Transverse colon (tissue), 4 donors: ENCODE results near the gene IL17F. TPM values are rescaled to one million over a fixed set of nuclear protein-coding genes. Genes with fewer than 3 reads are reported as not detected.

Experiments used
- DNase-seq: peaks from one replicate; pipeline ENCODE4 v3.0.0-alpha.2; 2019
- H3K27ac ChIP-seq, 4 donors: fragments of 200-600 bp; sonication (generic); 2 replicates each; pipeline ENCODE4 v1.5.1; 2016 to 2018; ENCODE audit warnings: inconsistent platforms in 4 of 4
- H3K27me3 ChIP-seq: fragments of 200-600 bp; sonication (generic); 2 replicates; pipeline ENCODE4 v1.5.1; 2017; ENCODE audit warnings: inconsistent platforms
- H3K36me3 ChIP-seq, 4 donors: fragments of 200-600 bp; sonication (generic); 2 replicates each; pipeline ENCODE4 v1.5.1; 2017 to 2019; ENCODE audit warnings: inconsistent platforms in 4 of 4
- H3K4me1 ChIP-seq, 4 donors: fragments of 200-600 bp; sonication (generic); 2 replicates each; pipeline ENCODE4 v1.5.1; 2017 to 2020; ENCODE audit warnings: inconsistent platforms in 4 of 4
- H3K4me3 ChIP-seq, 4 donors: fragments of 200-600 bp; sonication (generic); 1 replicate in 1 of 4; 2 replicates in 3 of 4; pipeline versions ENCODE4 v1.5.1 to v1.6.1; 2017 to 2019; ENCODE audit warnings: inconsistent platforms in 4 of 4
- H3K9me3 ChIP-seq, 2 donors: fragments of 200-600 bp; sonication (generic); 2 replicates each; pipeline ENCODE4 v1.5.1; 2017 to 2019; ENCODE audit warnings: inconsistent platforms in 2 of 2
- EP300 ChIP-seq: sonication (generic); formaldehyde crosslinking; IDR thresholded peaks from one replicate; pipeline ENCODE4 v1.6.1; 2017; ENCODE audit warnings: antibody characterized with exemption, low read depth
- POLR2A ChIP-seq: fragments of 450-650 bp; IDR thresholded peaks from one replicate; pipeline ENCODE4 v1.6.1; 2016; ENCODE audit warnings: antibody characterized with exemption, mild to moderate bottlenecking, moderate library complexity
- POLR2AphosphoS5 ChIP-seq, 3 donors: sonication (generic); formaldehyde crosslinking; IDR thresholded peaks; one replicate each; pipeline ENCODE4 v1.6.1; 2016; ENCODE audit warnings: antibody characterized with exemption in 3 of 3
- WGBS, 2 donors: methylation state at CpG; one replicate each; pipeline ENCODE4 v1.1.5; 2018; ENCODE audit warnings: low coverage in 1 of 2; 5-methylcytosine and 5-hydroxymethylcytosine counted together
- in situ Hi-C, 4 donors: fragments of 200-750 bp; cut with MboI; loops; one replicate each; pipeline versions ENCODE4 v1.15.0 to v1.15.1; 2017; ENCODE audit warnings: low sequenced_read_pairs in 3 of 4, low pct_ligation_motif_present in 1 of 4, low pct_unique_long_range_greater_than_20kb in 1 of 4
- intact Hi-C: fragments of 100-400 bp; cut with DNase I; formaldehyde crosslinking; loops from one replicate; pipeline ENCODE4 v1.15.1; 2023; ENCODE audit warnings: low total_unique reads
- total RNA-seq, 4 donors: library from RNA; depleted of rRNA; stranded (reverse); fragments of >200 nt; gene quantifications; one replicate each; pipeline ENCODE4 v1.1.0, GENCODE V29; 2016
- TF ChIP-seq, protein P1 (sequence below), 5 experiments: fragments of 200-600 bp in 3 of 5; fragments of 450-650 bp in 2 of 5; sonication (generic) in 3 of 5; IDR thresholded peaks; 1 replicate in 2 of 5; 2 replicates in 3 of 5; pipeline ENCODE4 v1.5.1; 2016 to 2017; ENCODE audit warnings: antibody characterized with exemption in 5 of 5, inconsistent platforms in 3 of 5, mild to moderate bottlenecking in 2 of 5, moderate library complexity in 1 of 5

IL17F gene
- total RNA-seq, 4 donors from 2014 or later: not detected

DNA sequence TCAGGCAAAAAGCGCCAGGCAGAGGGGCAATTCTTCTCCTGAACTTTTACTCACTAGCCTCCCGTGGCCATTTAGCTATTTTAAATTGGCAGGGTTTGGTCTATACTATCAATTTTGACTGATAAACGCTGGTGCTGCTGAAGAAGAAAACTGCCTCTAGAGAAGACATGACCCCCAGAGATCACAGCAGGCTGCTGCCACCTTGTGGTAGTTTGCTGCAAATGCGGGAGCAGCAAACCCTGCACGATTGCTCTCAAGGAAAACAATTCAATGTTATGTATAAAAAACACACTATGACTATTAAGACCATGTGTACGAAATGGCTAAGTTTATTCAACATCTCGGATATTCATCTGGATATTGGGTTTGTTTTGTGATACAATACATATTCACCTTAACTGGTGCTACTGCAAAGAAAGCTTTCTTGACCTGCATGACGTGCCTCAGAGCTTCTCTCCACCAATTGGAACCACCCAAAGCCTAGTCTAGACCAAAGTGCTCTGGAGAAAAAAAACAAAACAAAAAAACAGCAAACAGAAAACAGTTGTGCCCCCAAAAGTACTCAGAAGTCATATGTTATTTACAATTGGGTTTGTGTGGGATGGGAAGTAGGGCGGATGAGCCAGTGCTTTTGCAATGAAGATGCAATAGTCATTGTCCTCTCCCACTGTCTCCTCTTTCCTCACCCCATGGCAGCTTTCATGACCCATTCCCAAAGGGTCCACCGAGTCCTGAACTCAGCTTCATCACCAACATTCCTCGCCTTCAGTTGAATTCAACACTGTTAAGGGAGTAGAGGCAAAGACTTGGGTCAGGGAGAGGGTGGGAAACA lies 19.6 kb upstream of the IL17F start:
- H3K4me1 ChIP-seq: no peaks in the 10 kb centered on the region
- H3K9me3 ChIP-seq: no peaks in the 10 kb centered on the region
- intact Hi-C loops: no loop called here
- H3K27ac ChIP-seq: no peak overlapping the region
- no peak overlapping the region for H3K4me3 ChIP-seq
- H3K36me3 ChIP-seq: peaks cover 0 to 41% (median 10%) of the 10 kb centered on the region in 4 donors
- 48 to 52% methylated on average over 7 to 11 of the region's 11 CpGs for WGBS, 2 donors
- peak; percentile 58 for DNase-seq
- no peaks in the 10 kb centered on the region for H3K27me3 ChIP-seq
- TF ChIP-seq, protein P1, sequence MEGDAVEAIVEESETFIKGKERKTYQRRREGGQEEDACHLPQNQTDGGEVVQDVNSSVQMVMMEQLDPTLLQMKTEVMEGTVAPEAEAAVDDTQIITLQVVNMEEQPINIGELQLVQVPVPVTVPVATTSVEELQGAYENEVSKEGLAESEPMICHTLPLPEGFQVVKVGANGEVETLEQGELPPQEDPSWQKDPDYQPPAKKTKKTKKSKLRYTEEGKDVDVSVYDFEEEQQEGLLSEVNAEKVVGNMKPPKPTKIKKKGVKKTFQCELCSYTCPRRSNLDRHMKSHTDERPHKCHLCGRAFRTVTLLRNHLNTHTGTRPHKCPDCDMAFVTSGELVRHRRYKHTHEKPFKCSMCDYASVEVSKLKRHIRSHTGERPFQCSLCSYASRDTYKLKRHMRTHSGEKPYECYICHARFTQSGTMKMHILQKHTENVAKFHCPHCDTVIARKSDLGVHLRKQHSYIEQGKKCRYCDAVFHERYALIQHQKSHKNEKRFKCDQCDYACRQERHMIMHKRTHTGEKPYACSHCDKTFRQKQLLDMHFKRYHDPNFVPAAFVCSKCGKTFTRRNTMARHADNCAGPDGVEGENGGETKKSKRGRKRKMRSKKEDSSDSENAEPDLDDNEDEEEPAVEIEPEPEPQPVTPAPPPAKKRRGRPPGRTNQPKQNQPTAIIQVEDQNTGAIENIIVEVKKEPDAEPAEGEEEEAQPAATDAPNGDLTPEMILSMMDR (IDR thresholded peaks at IDR 0.05): peak; percentile 73 to 95 (median 91)
- TF ChIP-seq POLR2AphosphoS5 (IDR thresholded peaks at IDR 0.05) (no peak), POLR2A (no peak)
- in situ Hi-C loops: loop anchor here in 2 of 4 donors (25.0 kb wide), 2 partner anchors 102 to 398 kb away; partner anchors contain the start of gene TMEM14A (in 1 of the 2)

DNA sequence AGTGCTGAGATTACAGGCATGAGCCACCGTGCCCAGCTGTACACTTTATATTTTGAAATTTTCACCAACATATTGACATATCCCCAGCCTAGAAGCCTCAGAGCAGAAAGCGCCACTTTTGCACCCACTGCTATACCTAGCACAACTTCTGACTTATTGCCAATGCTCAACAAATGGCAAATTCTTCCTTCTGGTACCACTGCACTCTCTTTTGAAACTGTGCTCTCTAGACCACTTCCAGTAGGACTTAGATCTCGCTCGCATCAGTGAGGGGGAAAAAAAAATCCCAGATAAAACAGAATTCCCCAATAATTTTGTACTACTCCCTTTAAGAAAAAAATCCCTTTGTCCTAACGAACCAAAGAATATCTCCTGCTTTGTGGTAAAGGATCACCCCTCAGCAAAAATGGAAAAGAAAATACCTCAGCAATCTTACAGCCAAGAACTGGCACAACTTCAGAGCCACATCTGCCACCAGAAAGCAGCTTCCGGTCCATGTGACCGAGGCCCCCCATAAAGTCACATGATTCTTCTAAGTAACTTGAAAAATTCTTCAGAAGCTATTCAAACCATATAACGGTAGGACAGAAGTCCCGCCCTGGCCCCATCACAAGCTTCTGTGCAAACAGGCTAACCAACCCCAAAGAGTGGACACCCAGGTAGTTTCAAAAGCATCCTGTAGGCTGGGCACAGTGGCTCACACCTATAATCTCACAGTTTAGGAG lies 18.5 kb upstream of the IL17F start:
- peaks cover 0 to 29% (median 5%) of the 10 kb centered on the region in 4 donors for H3K36me3 ChIP-seq
- H3K27me3 ChIP-seq: no peaks in the 10 kb centered on the region
- DNase-seq: no peak
- no peak for TF ChIP-seq EP300
- TF ChIP-seq, protein P1 (IDR thresholded peaks at IDR 0.05): no peak
- TF ChIP-seq POLR2A: no peak
- TF ChIP-seq POLR2AphosphoS5 (IDR thresholded peaks at IDR 0.05): no peak
- intact Hi-C loops (no loop called here), in situ Hi-C loops (loop anchor here in 2 of 4 donors (25.0 kb wide), 2 partner anchors 100 to 400 kb away; partner anchors contain the start of gene TMEM14A (in 1 of the 2))
- no peak overlapping the region for H3K4me3 ChIP-seq
- H3K4me1 ChIP-seq: no peaks in the 10 kb centered on the region
- 89 to 92% methylated on average over 6 to 9 of the region's 9 CpGs for WGBS, 2 donors
- H3K9me3 ChIP-seq: no peaks in the 10 kb centered on the region
- no peak overlapping the region for H3K27ac ChIP-seq

DNA sequence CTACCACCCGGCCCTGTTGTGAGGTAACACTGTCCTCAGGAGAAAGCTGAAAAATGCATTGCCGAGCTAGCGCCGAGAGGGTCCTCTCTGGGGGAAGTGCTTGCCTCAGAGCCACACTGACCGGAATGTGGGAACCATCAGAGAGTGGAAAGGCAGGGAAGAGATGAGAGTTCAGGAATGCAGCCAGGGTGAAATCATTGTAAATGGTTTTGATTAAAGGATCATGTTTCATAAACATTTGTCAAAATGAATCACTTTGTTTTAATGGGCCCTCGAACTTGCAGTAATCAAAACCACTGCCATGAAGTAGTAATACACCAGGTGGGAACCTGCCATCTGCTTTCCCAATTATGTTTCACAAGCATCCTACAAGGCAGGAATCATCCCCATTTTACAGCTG lies 16.9 kb upstream of the IL17F start:
- peaks cover 0 to 14% (median under 1%) of the 10 kb centered on the region in 4 donors for H3K36me3 ChIP-seq
- DNase-seq: no peak
- no peak overlapping the region for H3K27ac ChIP-seq
- in situ Hi-C loops: loop anchor here in 2 of 4 donors (25.0 kb wide), 2 partner anchors 99 to 401 kb away; partner anchors contain the start of gene TMEM14A (in 1 of the 2)
- WGBS, 2 donors: 62 to 94% methylated on average over 3 to 6 of the region's 6 CpGs
- TF ChIP-seq, protein P1 (IDR thresholded peaks at IDR 0.05): no peak
- no peak for TF ChIP-seq EP300
- TF ChIP-seq POLR2AphosphoS5 (IDR thresholded peaks at IDR 0.05): no peak
- no peak for TF ChIP-seq POLR2A
- H3K27me3 ChIP-seq: no peaks in the 10 kb centered on the region
- H3K4me1 ChIP-seq: no peaks in the 10 kb centered on the region
- no peak overlapping the region for H3K4me3 ChIP-seq
- intact Hi-C loops: no loop called here
- no peaks in the 10 kb centered on the region for H3K9me3 ChIP-seq

DNA sequence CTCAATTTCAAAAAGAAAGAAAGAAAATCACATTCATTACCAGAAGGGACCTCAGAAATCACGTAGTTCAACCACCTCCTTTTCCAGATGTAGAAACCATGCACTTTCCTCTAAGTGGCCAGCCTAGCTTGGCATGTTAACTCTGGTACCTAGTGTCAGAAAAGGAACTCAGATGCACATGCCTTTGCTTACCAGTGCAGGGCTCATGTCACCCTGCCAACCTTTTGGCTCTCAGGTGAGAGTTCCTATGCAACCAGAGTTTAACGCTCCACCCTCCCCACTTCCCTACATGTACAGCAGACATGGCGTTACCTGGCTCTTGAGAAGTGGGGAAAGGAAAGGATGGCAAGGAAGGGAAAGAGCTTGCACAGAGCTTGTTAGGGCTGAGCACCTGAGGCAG lies 16.3 kb upstream of the IL17F start:
- Histone ChIP-seq H3K36me3 (peaks cover 0 to 8% (median 0%) of the 10 kb centered on the region in 4 donors), H3K4me3 (no peak overlapping the region), H3K27ac (no peak overlapping the region), H3K27me3 (peaks cover 1% of the 10 kb centered on the region), H3K4me1 (no peaks in the 10 kb centered on the region), H3K9me3 (no peaks in the 10 kb centered on the region)
- no peak for DNase-seq
- intact Hi-C loops (no loop called here), in situ Hi-C loops (loop anchor here in 2 of 4 donors (25.0 kb wide), 2 partner anchors 98 to 402 kb away; partner anchors contain the start of gene TMEM14A (in 1 of the 2))
- TF ChIP-seq EP300: no peak
- TF ChIP-seq, protein P1 (IDR thresholded peaks at IDR 0.05): no peak
- TF ChIP-seq POLR2A: no peak
- TF ChIP-seq POLR2AphosphoS5 (IDR thresholded peaks at IDR 0.05): no peak
- WGBS, 2 donors: 86 to 88% methylated on average over 2 to 3 of the region's 3 CpGs
